Measurements from ENCODE around the gene PTEN.
"Not testable (repeated sequence)": the region's sequence is repeated elsewhere in the genome, so short reads cannot be mapped to it uniquely, and the experiment has no call there.

PTEN gene

DNA sequence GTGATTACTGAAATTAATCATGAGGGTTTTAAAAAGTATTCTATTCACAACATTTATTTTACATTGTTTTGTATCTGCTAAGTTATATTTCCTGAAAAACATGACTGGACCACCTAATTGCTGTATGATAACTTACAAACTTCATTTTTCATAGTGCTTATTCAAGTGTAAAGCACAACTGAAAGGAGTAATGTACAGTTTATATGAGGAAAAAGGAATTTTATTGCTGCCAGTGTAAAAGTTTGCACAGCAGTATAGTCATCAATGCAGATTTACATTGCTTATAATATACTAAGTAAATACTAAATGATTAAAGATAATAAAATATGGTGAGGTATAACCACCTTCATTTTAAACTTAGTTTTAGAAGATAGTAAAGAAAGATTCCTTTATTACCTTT lies 4.0 kb downstream of the PTEN start:
- H3K4me3 ChIP-seq (ENCODE audit: low read depth, low read length), result peak overlapping the region; percentile 93
- TF ChIP-seq, protein P1, sequence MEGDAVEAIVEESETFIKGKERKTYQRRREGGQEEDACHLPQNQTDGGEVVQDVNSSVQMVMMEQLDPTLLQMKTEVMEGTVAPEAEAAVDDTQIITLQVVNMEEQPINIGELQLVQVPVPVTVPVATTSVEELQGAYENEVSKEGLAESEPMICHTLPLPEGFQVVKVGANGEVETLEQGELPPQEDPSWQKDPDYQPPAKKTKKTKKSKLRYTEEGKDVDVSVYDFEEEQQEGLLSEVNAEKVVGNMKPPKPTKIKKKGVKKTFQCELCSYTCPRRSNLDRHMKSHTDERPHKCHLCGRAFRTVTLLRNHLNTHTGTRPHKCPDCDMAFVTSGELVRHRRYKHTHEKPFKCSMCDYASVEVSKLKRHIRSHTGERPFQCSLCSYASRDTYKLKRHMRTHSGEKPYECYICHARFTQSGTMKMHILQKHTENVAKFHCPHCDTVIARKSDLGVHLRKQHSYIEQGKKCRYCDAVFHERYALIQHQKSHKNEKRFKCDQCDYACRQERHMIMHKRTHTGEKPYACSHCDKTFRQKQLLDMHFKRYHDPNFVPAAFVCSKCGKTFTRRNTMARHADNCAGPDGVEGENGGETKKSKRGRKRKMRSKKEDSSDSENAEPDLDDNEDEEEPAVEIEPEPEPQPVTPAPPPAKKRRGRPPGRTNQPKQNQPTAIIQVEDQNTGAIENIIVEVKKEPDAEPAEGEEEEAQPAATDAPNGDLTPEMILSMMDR (IDR thresholded peaks at IDR 0.05; ENCODE audit: low read depth, low read length), result no peak

DNA sequence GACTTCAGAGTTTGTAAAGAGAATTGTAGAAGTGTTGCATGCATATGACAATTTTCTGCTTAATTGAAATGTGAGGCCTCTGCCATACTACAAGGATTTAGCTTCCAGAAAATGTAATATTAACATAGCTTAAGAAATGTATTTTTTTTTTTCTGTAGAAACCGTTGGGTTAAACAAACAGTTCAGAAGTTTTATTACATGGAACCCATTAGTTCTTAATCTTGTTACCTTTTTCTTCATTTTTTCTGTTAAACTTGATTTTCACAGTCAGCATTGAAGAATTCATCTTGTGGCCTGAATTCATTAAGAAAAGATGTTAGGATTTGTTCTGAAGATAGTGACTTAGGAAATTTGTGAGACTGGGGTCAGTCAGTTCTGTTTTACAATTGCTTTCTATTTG lies 4.9 kb downstream of the PTEN start:
- TF ChIP-seq, protein P1 (IDR thresholded peaks at IDR 0.05; ENCODE audit: low read depth, low read length), result no peak
- H3K4me3 ChIP-seq (ENCODE audit: low read depth, low read length), result peak overlapping the region; percentile 93

DNA sequence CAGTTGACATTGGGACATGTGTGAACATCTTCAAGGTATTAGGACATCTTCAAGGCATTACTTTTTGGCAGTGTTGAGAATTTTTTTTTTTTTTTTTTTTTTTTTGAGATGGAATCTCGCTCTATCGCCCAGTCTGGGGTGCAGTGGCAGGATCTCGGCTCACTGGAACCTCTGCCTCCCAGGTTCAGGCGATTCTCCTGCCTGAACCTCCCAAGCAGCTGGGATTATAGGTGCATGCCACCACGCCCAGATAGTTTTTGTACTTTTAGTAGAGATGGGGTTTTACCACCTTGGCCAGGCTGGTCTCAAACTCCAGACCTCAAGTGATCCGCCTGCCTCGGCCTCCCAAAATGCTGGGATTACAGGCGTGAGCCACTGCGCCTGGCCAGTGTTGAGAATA lies 5.7 kb downstream of the PTEN start:
- H3K4me3 ChIP-seq (ENCODE audit: low read depth, low read length), result not testable (repeated sequence)

DNA sequence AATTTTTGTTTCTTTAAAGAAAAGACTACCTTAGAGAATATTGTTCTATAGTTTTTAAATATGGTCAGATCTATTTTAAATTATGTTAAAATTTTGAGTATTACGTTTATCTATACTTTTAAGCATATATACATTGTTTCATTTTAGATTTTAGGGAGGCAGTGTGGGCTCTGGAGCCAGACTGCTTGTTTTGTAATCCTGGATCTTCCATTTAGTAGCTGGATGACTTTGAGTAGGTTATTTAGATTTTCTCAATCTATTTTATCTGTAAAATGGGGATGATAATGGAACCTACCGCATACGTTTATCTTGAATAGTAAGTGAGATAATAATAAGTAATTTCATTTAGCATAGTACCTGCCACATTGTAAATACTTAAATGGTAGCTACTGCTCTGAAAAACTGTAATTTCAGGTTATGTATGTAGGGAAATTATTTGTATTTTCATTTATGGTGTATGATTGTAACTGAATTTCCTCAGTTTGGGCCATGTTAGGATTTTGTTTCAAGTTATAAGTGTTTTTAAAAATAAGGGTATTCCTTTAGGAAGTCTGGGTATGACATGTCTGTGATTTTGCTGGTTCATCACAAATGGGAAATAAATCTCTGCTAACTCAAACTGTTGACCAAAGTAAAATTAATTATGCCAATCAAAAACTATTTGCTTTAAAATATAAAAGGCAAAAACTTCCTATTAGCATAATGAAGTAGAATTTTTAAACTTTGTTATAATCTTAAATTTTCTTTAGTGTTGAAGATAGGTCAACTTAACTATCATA lies 6.5 kb downstream of the PTEN start:
- no peak overlapping the region for H3K4me3 ChIP-seq (ENCODE audit: low read depth, low read length)
- TF ChIP-seq, protein P1 (IDR thresholded peaks at IDR 0.05; ENCODE audit: low read depth, low read length), result no peak

DNA sequence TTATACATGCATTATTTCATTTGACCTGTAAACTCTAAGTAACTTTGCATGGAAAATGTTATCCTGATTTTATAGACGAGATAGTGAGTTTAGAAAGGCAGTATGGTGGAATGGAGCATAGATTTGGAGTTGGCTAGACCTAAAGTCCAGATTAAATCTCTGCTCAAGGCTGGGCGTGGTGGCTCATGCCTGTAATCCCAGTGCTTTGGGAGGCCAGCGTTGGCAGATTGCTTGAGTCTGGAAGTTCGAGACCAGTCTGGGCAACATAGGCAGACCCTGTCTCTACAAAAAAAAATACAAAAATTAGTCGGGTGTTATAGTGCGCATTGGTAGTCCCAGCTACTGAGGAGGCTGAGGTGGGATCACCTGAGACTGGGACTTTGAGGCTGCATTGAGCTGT lies 9.4 kb downstream of the PTEN start:
- TF ChIP-seq, protein P1 (IDR thresholded peaks at IDR 0.05; ENCODE audit: low read depth, low read length), result no peak
- H3K4me3 ChIP-seq (ENCODE audit: low read depth, low read length), result no peak overlapping the region

DNA sequence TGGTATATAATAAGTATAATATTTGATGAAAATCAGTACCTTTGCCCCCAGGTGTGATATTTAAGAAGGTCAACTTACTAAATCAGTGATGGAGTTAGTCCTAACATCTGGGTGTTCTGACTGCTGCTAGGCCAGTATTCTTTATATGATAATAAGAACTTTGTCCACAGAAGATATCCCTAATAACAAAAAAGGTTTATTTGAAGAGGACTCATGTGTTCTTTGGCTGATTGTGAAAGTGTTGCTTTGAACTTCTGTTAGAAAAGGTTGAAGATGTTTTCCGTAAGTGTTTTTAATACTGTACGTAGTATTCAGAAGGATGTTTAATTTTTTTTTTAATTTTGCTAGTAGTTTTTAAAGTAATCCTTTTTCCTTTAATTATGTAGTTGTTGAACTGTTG lies 10.2 kb downstream of the PTEN start:
- no peak overlapping the region for H3K4me3 ChIP-seq (ENCODE audit: low read depth, low read length)
- TF ChIP-seq, protein P1 (IDR thresholded peaks at IDR 0.05; ENCODE audit: low read depth, low read length), result no peak

DNA sequence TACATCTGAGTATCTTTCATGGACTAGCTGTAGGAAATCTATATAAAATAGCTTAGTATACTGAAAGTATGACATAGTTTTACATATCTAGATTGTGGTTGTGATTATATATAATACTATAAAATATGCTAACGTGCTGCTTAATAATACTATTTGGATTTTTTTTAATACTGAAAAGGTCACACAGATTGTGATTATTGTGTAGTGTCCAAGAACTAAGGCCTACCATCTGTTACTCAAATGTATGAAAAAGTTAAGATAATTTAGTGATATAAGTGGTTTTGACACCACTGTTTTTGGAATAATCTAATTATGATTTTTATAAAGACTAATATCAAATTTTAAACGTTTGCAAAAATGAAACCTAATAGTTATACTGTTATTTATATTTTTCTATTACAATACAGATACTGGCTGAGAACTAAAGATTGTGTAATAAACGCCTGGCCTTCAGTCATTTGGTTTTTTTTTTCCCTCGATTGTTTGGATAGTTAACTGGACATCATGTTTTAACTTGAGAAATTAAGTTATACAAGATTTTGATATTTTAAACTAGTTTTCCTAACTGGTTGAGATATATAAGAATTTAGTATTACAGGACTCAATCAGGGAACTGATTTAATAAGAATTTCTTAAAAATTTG lies 12.6 kb downstream of the PTEN start:
- H3K4me3 ChIP-seq (ENCODE audit: low read depth, low read length), result no peak overlapping the region
- TF ChIP-seq, protein P1 (IDR thresholded peaks at IDR 0.05; ENCODE audit: low read depth, low read length), result no peak
